Measurements from ENCODE around the gene HYCC1. TPM values are rescaled to one million over a fixed set of nuclear protein-coding genes. Genes with fewer than 3 reads are reported as not detected.
A peak's percentile ranks its signal among the peaks of the same experiment; 100 is the strongest.
"Not testable (repeated sequence)": the region's sequence is repeated elsewhere in the genome, so short reads cannot be mapped to it uniquely, and the experiment has no call there.

Gene HYCC1
- total RNA-seq (2012; rRNA removed): 84.1 and 105 TPM in 2 replicates

- no peaks in the 10 kb centered on the region for H3K9me3 ChIP-seq (replicated peaks; ENCODE audit: low read length)
- peak within 1 kb of the TSS; percentile 92 for H3K4me3 ChIP-seq (ENCODE audit: low read length)
- H3K4me2 ChIP-seq (ENCODE audit: low read length): peak within 1 kb of the TSS; percentile 95
- H3K4me1 ChIP-seq (ENCODE audit: control insufficient read depth, insufficient read depth, low read length): peaks cover 29% of the 10 kb centered on the region
- H3K9ac ChIP-seq (ENCODE audit: low read depth, low read length): peak within 1 kb of the TSS; percentile 90
- no peaks in the 10 kb centered on the region for H3K27me3 ChIP-seq (ENCODE audit: control insufficient read depth, insufficient read depth, low read length)
- H3K36me3 ChIP-seq (ENCODE audit: insufficient read depth, low read length): no peaks in the 10 kb centered on the region
These were observed at the start of gene HYCC1 for GRCh38 chr7:23013715-23014649. HYCC1 (minus strand) TSS chr7:23014130; CDS start chr7:22991111, 23,019 bp downstream.

- Histone ChIP-seq H3K9ac (ENCODE audit: low read depth, low read length) (no peak overlapping the region), H3K36me3 (ENCODE audit: insufficient read depth, low read length) (no peaks in the 10 kb centered on the region), H3K9me3 (replicated peaks; ENCODE audit: low read length) (no peaks in the 10 kb centered on the region), H3K4me1 (ENCODE audit: control insufficient read depth, insufficient read depth, low read length) (peaks cover 27% of the 10 kb centered on the region), H3K4me3 (ENCODE audit: low read length) (no peak overlapping the region), H3K4me2 (ENCODE audit: low read length) (no peak overlapping the region), H3K27me3 (ENCODE audit: control insufficient read depth, insufficient read depth, low read length) (no peaks in the 10 kb centered on the region)
These were observed 48.5 kb upstream of the HYCC1 start for GRCh38 chr7:23062452-23062851.

DNA sequence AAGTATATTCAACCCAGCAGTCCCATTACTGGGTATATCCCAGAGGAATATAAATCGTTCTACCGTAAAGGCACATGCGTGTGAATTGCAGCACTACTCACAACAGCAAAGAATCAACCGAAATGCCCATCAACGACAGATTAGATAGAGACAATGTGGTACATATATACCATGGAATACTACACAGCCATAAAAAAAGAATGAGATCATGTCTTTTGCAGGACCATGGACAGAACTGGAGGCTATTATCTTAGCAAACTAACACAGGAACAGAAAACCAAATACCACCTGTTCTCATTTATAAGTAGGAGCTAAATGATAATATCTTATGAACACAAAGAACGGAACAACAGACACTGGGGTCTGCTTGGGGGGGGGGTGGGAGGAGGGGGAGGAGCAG, 47.4 kb upstream of the HYCC1 start:
- H3K9ac ChIP-seq (ENCODE audit: low read depth, low read length): no peak overlapping the region
- H3K36me3 ChIP-seq (ENCODE audit: insufficient read depth, low read length): no peaks in the 10 kb centered on the region
- H3K4me1 ChIP-seq (ENCODE audit: control insufficient read depth, insufficient read depth, low read length): peaks cover 17% of the 10 kb centered on the region
- H3K27me3 ChIP-seq (ENCODE audit: control insufficient read depth, insufficient read depth, low read length): no peaks in the 10 kb centered on the region
- no peak overlapping the region for H3K4me3 ChIP-seq (ENCODE audit: low read length)
- H3K4me2 ChIP-seq (ENCODE audit: low read length): no peak overlapping the region
- H3K9me3 ChIP-seq (replicated peaks; ENCODE audit: low read length): no peaks in the 10 kb centered on the region

- Histone ChIP-seq H3K4me3 (ENCODE audit: low read length) (no peak overlapping the region), H3K9me3 (replicated peaks; ENCODE audit: low read length) (no peaks in the 10 kb centered on the region), H3K9ac (ENCODE audit: low read depth, low read length) (no peak overlapping the region), H3K36me3 (ENCODE audit: insufficient read depth, low read length) (no peaks in the 10 kb centered on the region), H3K4me2 (ENCODE audit: low read length) (peak overlapping the region; percentile 22), H3K4me1 (ENCODE audit: control insufficient read depth, insufficient read depth, low read length) (peaks cover 12% of the 10 kb centered on the region), H3K27me3 (ENCODE audit: control insufficient read depth, insufficient read depth, low read length) (no peaks in the 10 kb centered on the region)
These were observed 44.6 kb upstream of the HYCC1 start for GRCh38 chr7:23058408-23059096.

DNA sequence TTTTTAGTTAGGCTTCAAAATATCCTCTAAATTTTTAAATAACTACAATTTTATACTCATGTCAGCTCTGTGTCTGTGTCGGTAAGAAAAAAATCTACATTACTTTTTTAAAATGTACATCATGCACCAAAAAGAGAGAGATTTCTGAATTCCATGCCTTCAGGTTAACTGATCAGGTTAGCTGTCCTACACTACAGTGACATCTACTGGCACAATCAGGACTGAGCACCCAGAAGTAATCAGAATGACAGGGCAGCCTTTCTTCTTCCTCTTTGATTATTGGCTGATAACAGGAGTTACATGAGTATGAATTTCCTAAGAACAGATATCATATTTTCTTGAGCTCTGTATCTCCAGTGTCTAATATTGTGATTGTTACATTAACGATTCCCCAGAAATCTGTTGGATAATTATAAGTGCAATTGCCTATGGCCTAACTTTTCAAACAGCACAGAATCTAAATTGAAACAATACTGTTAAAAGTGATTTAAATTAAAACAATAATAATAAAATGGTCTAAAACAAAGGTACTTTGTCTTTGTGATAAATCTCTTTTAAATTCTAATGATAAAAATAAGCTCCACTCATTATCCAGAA, 41.8 kb upstream of the HYCC1 start:
- H3K4me1 ChIP-seq (ENCODE audit: control insufficient read depth, insufficient read depth, low read length): peaks cover 13% of the 10 kb centered on the region
- H3K9me3 ChIP-seq (replicated peaks; ENCODE audit: low read length): no peaks in the 10 kb centered on the region
- no peaks in the 10 kb centered on the region for H3K27me3 ChIP-seq (ENCODE audit: control insufficient read depth, insufficient read depth, low read length)
- no peaks in the 10 kb centered on the region for H3K36me3 ChIP-seq (ENCODE audit: insufficient read depth, low read length)
- no peak overlapping the region for H3K4me3 ChIP-seq (ENCODE audit: low read length)
- H3K9ac ChIP-seq (ENCODE audit: low read depth, low read length): no peak overlapping the region
- no peak overlapping the region for H3K4me2 ChIP-seq (ENCODE audit: low read length)

DNA sequence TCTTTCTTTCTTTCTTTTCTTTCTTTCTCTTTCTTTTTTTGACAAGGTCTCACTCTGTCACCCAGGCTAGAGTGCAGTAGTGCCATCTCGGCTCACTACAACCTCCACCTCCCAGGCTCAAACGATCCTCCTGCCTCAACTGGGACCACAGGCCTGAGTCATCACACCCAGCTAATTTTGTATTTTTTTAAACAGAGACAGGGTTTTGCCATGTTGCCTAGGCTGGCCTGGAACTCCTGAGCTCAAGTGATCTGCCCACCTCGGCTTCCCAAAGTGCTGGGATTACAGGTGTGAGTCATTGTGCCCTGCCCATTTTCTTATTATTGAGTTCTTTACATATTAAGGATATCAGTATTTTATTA, 37.2 kb upstream of the HYCC1 start:
- H3K9me3 ChIP-seq (replicated peaks; ENCODE audit: low read length); H3K36me3 ChIP-seq (ENCODE audit: insufficient read depth, low read length); H3K27me3 ChIP-seq (ENCODE audit: control insufficient read depth, insufficient read depth, low read length); H3K4me3 ChIP-seq (ENCODE audit: low read length); H3K4me2 ChIP-seq (ENCODE audit: low read length); H3K9ac ChIP-seq (ENCODE audit: low read depth, low read length): not testable (repeated sequence)
- H3K4me1 ChIP-seq (ENCODE audit: control insufficient read depth, insufficient read depth, low read length): peaks cover 13% of the 10 kb centered on the region

- not testable (repeated sequence) for H3K36me3 ChIP-seq (ENCODE audit: insufficient read depth, low read length); H3K4me2 ChIP-seq (ENCODE audit: low read length); H3K9me3 ChIP-seq (replicated peaks; ENCODE audit: low read length); H3K9ac ChIP-seq (ENCODE audit: low read depth, low read length); H3K4me3 ChIP-seq (ENCODE audit: low read length); H3K27me3 ChIP-seq (ENCODE audit: control insufficient read depth, insufficient read depth, low read length)
- H3K4me1 ChIP-seq (ENCODE audit: control insufficient read depth, insufficient read depth, low read length): peaks cover 13% of the 10 kb centered on the region
These were observed 32.4 kb upstream of the HYCC1 start for GRCh38 chr7:23046336-23046735.

- H3K27me3 ChIP-seq (ENCODE audit: control insufficient read depth, insufficient read depth, low read length); H3K4me3 ChIP-seq (ENCODE audit: low read length); H3K9ac ChIP-seq (ENCODE audit: low read depth, low read length); H3K4me1 ChIP-seq (ENCODE audit: control insufficient read depth, insufficient read depth, low read length); H3K4me2 ChIP-seq (ENCODE audit: low read length); H3K9me3 ChIP-seq (replicated peaks; ENCODE audit: low read length); H3K36me3 ChIP-seq (ENCODE audit: insufficient read depth, low read length): not testable (repeated sequence)
These were observed 31.2 kb upstream of the HYCC1 start for GRCh38 chr7:23045086-23045485.

GRCh38 chr7:23044581-23044980, 30.7 kb upstream of the HYCC1 start:
- Histone ChIP-seq H3K4me3 (ENCODE audit: low read length) (no peak overlapping the region), H3K36me3 (ENCODE audit: insufficient read depth, low read length) (no peaks in the 10 kb centered on the region), H3K4me2 (ENCODE audit: low read length) (no peak overlapping the region), H3K9me3 (replicated peaks; ENCODE audit: low read length) (no peaks in the 10 kb centered on the region), H3K9ac (ENCODE audit: low read depth, low read length) (no peak overlapping the region), H3K27me3 (ENCODE audit: control insufficient read depth, insufficient read depth, low read length) (no peaks in the 10 kb centered on the region), H3K4me1 (ENCODE audit: control insufficient read depth, insufficient read depth, low read length) (no peaks in the 10 kb centered on the region)

DNA sequence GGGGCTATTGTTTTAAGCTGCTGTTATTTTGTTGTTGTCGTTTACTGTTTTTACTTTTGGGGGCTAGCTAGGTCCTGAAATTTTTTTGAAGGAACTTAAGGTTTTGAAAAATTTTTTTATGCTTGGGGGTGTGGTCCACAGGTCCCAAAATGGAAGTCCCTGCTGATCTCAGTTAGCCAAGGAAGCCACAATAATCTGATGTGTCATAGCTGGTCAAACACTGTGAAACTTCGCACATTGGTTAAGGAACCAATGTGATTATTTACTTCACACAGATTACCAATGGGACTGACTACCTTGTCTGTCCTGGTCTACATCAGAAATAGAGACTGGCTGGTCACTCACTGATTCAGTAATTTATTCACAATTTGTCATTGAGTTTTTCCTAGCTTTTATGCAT, 29.5 kb upstream of the HYCC1 start:
- H3K4me2 ChIP-seq (ENCODE audit: low read length): no peak overlapping the region
- no peaks in the 10 kb centered on the region for H3K4me1 ChIP-seq (ENCODE audit: control insufficient read depth, insufficient read depth, low read length)
- no peak overlapping the region for H3K4me3 ChIP-seq (ENCODE audit: low read length)
- H3K9ac ChIP-seq (ENCODE audit: low read depth, low read length): no peak overlapping the region
- H3K27me3 ChIP-seq (ENCODE audit: control insufficient read depth, insufficient read depth, low read length): no peaks in the 10 kb centered on the region
- H3K9me3 ChIP-seq (replicated peaks; ENCODE audit: low read length): no peaks in the 10 kb centered on the region
- H3K36me3 ChIP-seq (ENCODE audit: insufficient read depth, low read length): no peaks in the 10 kb centered on the region

DNA sequence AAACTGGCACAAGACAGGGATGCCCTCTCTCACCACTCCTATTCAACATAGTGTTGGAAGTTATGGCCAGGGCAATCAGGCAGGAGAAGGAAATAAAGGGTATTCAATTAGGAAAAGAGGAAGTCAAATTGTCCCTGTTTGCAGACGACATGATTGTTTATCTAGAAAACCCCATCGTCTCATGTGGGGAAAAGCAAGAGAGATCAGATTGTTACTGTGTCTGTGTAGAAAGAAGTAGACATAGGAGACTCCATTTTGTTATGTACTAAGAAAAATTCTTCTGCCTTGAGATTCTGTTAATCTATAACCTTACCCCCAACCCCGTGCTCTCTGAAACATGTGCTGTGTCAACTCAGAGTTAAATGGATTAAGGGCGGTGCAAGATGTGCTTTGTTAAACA, 25.7 kb upstream of the HYCC1 start:
- H3K4me2 ChIP-seq (ENCODE audit: low read length); H3K4me3 ChIP-seq (ENCODE audit: low read length); H3K9me3 ChIP-seq (replicated peaks; ENCODE audit: low read length); H3K36me3 ChIP-seq (ENCODE audit: insufficient read depth, low read length); H3K9ac ChIP-seq (ENCODE audit: low read depth, low read length); H3K4me1 ChIP-seq (ENCODE audit: control insufficient read depth, insufficient read depth, low read length); H3K27me3 ChIP-seq (ENCODE audit: control insufficient read depth, insufficient read depth, low read length): not testable (repeated sequence)
